Duodenal mucosa (tissue), 2 donors: ENCODE measurements around the gene PRRC2A.
A peak's percentile ranks its signal among the peaks of the same experiment; 100 is the strongest.

ENCODE experiments used
- H3K27ac ChIP-seq: one replicate; pipeline ENCODE4 v1.7.0; 2013; ENCODE audit warnings: low read depth, low read length
- H3K27me3 ChIP-seq, 2 donors: one replicate each; pipeline ENCODE4 v1.7.0; 2013; ENCODE audit warnings: low read length in 2 of 2, control low read depth in 1 of 2; ENCODE audit not compliant: insufficient read depth in 2 of 2, control insufficient read depth in 1 of 2
- H3K36me3 ChIP-seq, 2 donors: one replicate each; pipeline ENCODE4 v1.7.0; 2013; ENCODE audit warnings: low read length in 2 of 2, control low read depth in 1 of 2; ENCODE audit not compliant: insufficient read depth in 2 of 2, control insufficient read depth in 1 of 2
- H3K4me1 ChIP-seq, 2 donors: one replicate each; pipeline ENCODE4 v1.7.0; 2013; ENCODE audit warnings: low read length in 2 of 2, control low read depth in 1 of 2; ENCODE audit not compliant: insufficient read depth in 2 of 2, control insufficient read depth in 1 of 2
- H3K4me3 ChIP-seq, 2 donors: one replicate each; pipeline ENCODE4 v1.7.0; 2013; ENCODE audit warnings: low read length in 2 of 2, low read depth in 1 of 2
- H3K9ac ChIP-seq, 2 donors: one replicate each; pipeline ENCODE4 v1.7.0; 2013; ENCODE audit warnings: low read length in 2 of 2, low read depth in 1 of 2
- H3K9me3 ChIP-seq, 2 donors: one replicate each; pipeline ENCODE4 v1.7.0; 2013; ENCODE audit warnings: low read length in 2 of 2, control low read depth in 1 of 2; ENCODE audit not compliant: control insufficient read depth in 1 of 2

PRRC2A gene

GRCh38 chr6:31660381-31661261 is 40.1 kb downstream of the PRRC2A start, which contains the start of gene C6orf47:
C6orf47 (minus strand) TSS chr6:31660778; CDS start chr6:31659947, 831 bp downstream.
- peaks cover 65 to 71% of the 10 kb centered on the region in 2 donors for H3K4me1 ChIP-seq

GRCh38 chr6:31661262-31662123 is 41.0 kb downstream of the PRRC2A start:
- Histone ChIP-seq H3K9ac (peak overlapping the region; percentile 83 to 96), H3K4me3 (peak overlapping the region; percentile 88 to 97), H3K9me3 (no peaks in the 10 kb centered on the region), H3K27ac (no peak overlapping the region), H3K4me1 (peaks cover 59 to 66% of the 10 kb centered on the region in 2 donors), H3K27me3 (no peaks in the 10 kb centered on the region), H3K36me3 (peaks cover 12 to 18% of the 10 kb centered on the region in 2 donors)

More at GRCh38 chr6:31660381-31661261, 40.1 kb downstream of the PRRC2A start, which contains the start of gene C6orf47:
- H3K27ac ChIP-seq, result peak within 1 kb of the TSS; percentile 86
- H3K9ac ChIP-seq, result peak within 1 kb of the TSS; percentile 83 to 96
- H3K9me3 ChIP-seq, result no peaks in the 10 kb centered on the region
- H3K4me3 ChIP-seq, result peak within 1 kb of the TSS; percentile 88 to 97
- H3K36me3 ChIP-seq, result peaks cover 12 to 18% of the 10 kb centered on the region in 2 donors
- H3K27me3 ChIP-seq, result no peaks in the 10 kb centered on the region

GRCh38 chr6:31662124-31662723 is 41.7 kb downstream of the PRRC2A start:
- Histone ChIP-seq H3K27me3 (no peaks in the 10 kb centered on the region), H3K4me1 (peaks cover 63 to 72% of the 10 kb centered on the region in 2 donors), H3K9me3 (no peaks in the 10 kb centered on the region), H3K4me3 (peak overlapping the region; percentile 35 to 89), H3K9ac (peak overlapping the region in 1 of 2 donors; percentile 1), H3K27ac (no peak overlapping the region), H3K36me3 (peaks cover 10 to 16% of the 10 kb centered on the region in 2 donors)

GRCh38 chr6:31663126-31663960 is 42.8 kb downstream of the PRRC2A start:
- H3K9ac ChIP-seq, result peak overlapping the region; percentile 80 to 94
- peaks cover 16 to 19% of the 10 kb centered on the region in 2 donors for H3K36me3 ChIP-seq
- H3K9me3 ChIP-seq, result no peaks in the 10 kb centered on the region
- peak overlapping the region; percentile 89 to 92 for H3K4me3 ChIP-seq
- H3K27ac ChIP-seq, result peak overlapping the region; percentile 97
- H3K4me1 ChIP-seq, result peaks cover 52 to 75% of the 10 kb centered on the region in 2 donors
- no peaks in the 10 kb centered on the region for H3K27me3 ChIP-seq

- Histone ChIP-seq H3K9me3 (no peaks in the 10 kb centered on the region), H3K4me3 (peak overlapping the region; percentile 89 to 92), H3K9ac (peak overlapping the region; percentile 80 to 94), H3K27ac (peak overlapping the region; percentile 97), H3K36me3 (peaks cover 24 to 27% of the 10 kb centered on the region in 2 donors), H3K4me1 (peaks cover 43 to 66% of the 10 kb centered on the region in 2 donors), H3K27me3 (no peaks in the 10 kb centered on the region)
These were observed 43.7 kb downstream of the PRRC2A start for GRCh38 chr6:31663961-31664789.

- Histone ChIP-seq H3K9me3 (no peaks in the 10 kb centered on the region), H3K4me1 (peaks cover 39 to 58% of the 10 kb centered on the region in 2 donors), H3K27me3 (no peaks in the 10 kb centered on the region), H3K27ac (peak within 1 kb of the TSS; percentile 97), H3K4me3 (peak within 1 kb of the TSS; percentile 89 to 92), H3K36me3 (peaks cover 31 to 35% of the 10 kb centered on the region in 2 donors), H3K9ac (peak within 1 kb of the TSS; percentile 80 to 94)
These were observed 44.4 kb downstream of the PRRC2A start, which contains the start of gene GPANK1 for GRCh38 chr6:31664790-31665500. GPANK1 (minus strand) TSS chr6:31664997; CDS start chr6:31664478, 519 bp downstream.

- H3K9ac ChIP-seq, result peak within 1 kb of the TSS; percentile 92 to 94
- no peaks in the 10 kb centered on the region for H3K27me3 ChIP-seq
- H3K4me3 ChIP-seq, result peak within 1 kb of the TSS; percentile 89 to 92
- H3K36me3 ChIP-seq, result peaks cover 37 to 42% of the 10 kb centered on the region in 2 donors
- H3K9me3 ChIP-seq, result no peaks in the 10 kb centered on the region
- H3K4me1 ChIP-seq, result peaks cover 39 to 54% of the 10 kb centered on the region in 2 donors
- H3K27ac ChIP-seq, result peak within 1 kb of the TSS; percentile 97
These were observed 45.2 kb downstream of the PRRC2A start, which contains the start of gene CSNK2B for GRCh38 chr6:31665501-31666336. CSNK2B (plus strand) TSS chr6:31666080; CDS start chr6:31666832, 752 bp downstream.
